Neuronal stem cell (in vitro differentiated cells): Measurements from ENCODE around the gene IL15RA.

Source experiments
- DNase-seq: peaks from one replicate; pipeline ENCODE4 v3.0.0-alpha.2; 2013; ENCODE audit warnings: low spot score
- H2AFZ ChIP-seq: one replicate; pipeline ENCODE4 v1.6.1; 2013; ENCODE audit warnings: mild to moderate bottlenecking, low read length, inconsistent platforms
- H2AK5ac ChIP-seq: 2 replicates; pipeline ENCODE4 v1.6.1; 2013; ENCODE audit warnings: low read depth, mild to moderate bottlenecking, inconsistent platforms, low read length, moderate library complexity, mixed read lengths
- H2BK120ac ChIP-seq: 2 replicates; pipeline ENCODE4 v1.6.1; 2013; ENCODE audit warnings: low read depth, mild to moderate bottlenecking, inconsistent platforms, low read length, moderate library complexity, mixed read lengths
- H2BK12ac ChIP-seq: one replicate; pipeline ENCODE4 v1.6.1; 2013; ENCODE audit warnings: low read length, inconsistent platforms
- H2BK15ac ChIP-seq: 2 replicates; pipeline ENCODE4 v1.6.1; 2013; ENCODE audit warnings: mild to moderate bottlenecking, low read length, inconsistent platforms, mixed read lengths
- H2BK5ac ChIP-seq: one replicate; pipeline ENCODE4 v1.6.1; 2013; ENCODE audit warnings: inconsistent platforms, mild to moderate bottlenecking, low read length, moderate library complexity
- H3K14ac ChIP-seq: one replicate; pipeline ENCODE4 v1.6.1; 2013; ENCODE audit warnings: low read length, inconsistent platforms
- H3K18ac ChIP-seq: 2 replicates; pipeline ENCODE4 v1.6.1; 2013; ENCODE audit warnings: low read length, inconsistent platforms
- H3K23ac ChIP-seq: 2 replicates; pipeline ENCODE4 v1.6.1; 2013; ENCODE audit warnings: low read depth, mild to moderate bottlenecking, mixed read lengths, low read length, inconsistent platforms; ENCODE audit not compliant: poor library complexity
- H3K27ac ChIP-seq: replicated peaks from 3 replicates; pipeline ENCODE4 v1.5.1; 2013; ENCODE audit warnings: low read length, inconsistent platforms
- H3K27me3 ChIP-seq, 3 experiments: 2 replicates each; pipeline ENCODE4 v1.6.1; 2013; ENCODE audit warnings: low read length in 3 of 3, mild to moderate bottlenecking in 2 of 3, inconsistent platforms in 1 of 3, low read depth in 1 of 3, mixed read lengths in 1 of 3, moderate library complexity in 1 of 3; ENCODE audit not compliant: control insufficient read depth in 3 of 3, insufficient read depth in 3 of 3
- H3K36me3 ChIP-seq, 2 donors: replicated peaks in 1 of 2; 2 replicates each; pipeline ENCODE4 v1.6.1; 2013; ENCODE audit warnings: low read length in 2 of 2; ENCODE audit not compliant: control insufficient read depth in 2 of 2, insufficient read depth in 2 of 2
- H3K4ac ChIP-seq: 2 replicates; pipeline ENCODE4 v1.6.1; 2013; ENCODE audit warnings: inconsistent platforms, mild to moderate bottlenecking, low read length, moderate library complexity
- H3K4me1 ChIP-seq, 2 donors: 1 replicate in 1 of 2; 2 replicates in 1 of 2; pipeline ENCODE4 v1.6.1; 2013; ENCODE audit warnings: low read length in 2 of 2, low read depth in 1 of 2; ENCODE audit not compliant: control insufficient read depth in 2 of 2, insufficient read depth in 1 of 2
- H3K4me2 ChIP-seq: one replicate; pipeline ENCODE4 v1.6.1; 2013; ENCODE audit warnings: mild to moderate bottlenecking, low read length, inconsistent platforms; ENCODE audit not compliant: insufficient read depth, poor library complexity, severe bottlenecking
- H3K4me3 ChIP-seq, 2 donors: 2 replicates each; pipeline ENCODE4 v1.5.1; 2013; ENCODE audit warnings: low read length in 2 of 2, mild to moderate bottlenecking in 2 of 2, inconsistent platforms in 1 of 2, moderate library complexity in 1 of 2
- H3K79me1 ChIP-seq: one replicate; pipeline ENCODE4 v1.6.1; 2013; ENCODE audit warnings: low read depth, mild to moderate bottlenecking, inconsistent platforms, low read length, moderate library complexity
- H3K9ac ChIP-seq: one replicate; pipeline ENCODE4 v1.6.1; 2013; ENCODE audit warnings: mild to moderate bottlenecking, low read depth, low read length, inconsistent platforms; ENCODE audit not compliant: poor library complexity
- H3K9me3 ChIP-seq, 2 donors: replicated peaks in 1 of 2; 2 replicates each; pipeline versions ENCODE3 to v1.6.1; 2013; ENCODE audit warnings: low read length in 2 of 2, mild to moderate bottlenecking in 2 of 2, inconsistent platforms in 1 of 2, low read depth in 1 of 2, mixed read lengths in 1 of 2, moderate library complexity in 1 of 2; ENCODE audit not compliant: control insufficient read depth in 2 of 2, insufficient read depth in 1 of 2
- H4K8ac ChIP-seq: one replicate; pipeline ENCODE4 v1.6.1; 2013; ENCODE audit warnings: low read depth, mild to moderate bottlenecking, inconsistent platforms, low read length, moderate library complexity
- H4K91ac ChIP-seq: one replicate; pipeline ENCODE4 v1.6.1; 2013; ENCODE audit warnings: low read length, low read depth, mild to moderate bottlenecking, inconsistent platforms; ENCODE audit not compliant: poor library complexity
- WGBS, 2 donors: extraction: QIAGEN DNeasy Blood & Tissue Kit; methylation state at CpG; one replicate each; pipeline ENCODE4 v1.1.7; 2013; ENCODE audit warnings: missing lambda C conversion rate in 2 of 2, mixed read lengths in 1 of 2; ENCODE audit not compliant: insufficient read length in 2 of 2, insufficient replicate concordance in 1 of 2; ENCODE audit errors: extremely low coverage in 2 of 2; 5-methylcytosine and 5-hydroxymethylcytosine counted together

The IL15RA gene

GRCh38 chr10:5933909-5934546 lies 43.3 kb downstream of the IL15RA start:
- Histone ChIP-seq H4K91ac (no peak overlapping the region), H3K18ac (no peak overlapping the region), H2BK12ac (no peak overlapping the region), H2AFZ (no peak overlapping the region), H3K23ac (no peak overlapping the region), H2BK5ac (no peak overlapping the region), H3K4ac (no peak overlapping the region), H3K36me3 (peaks cover 37 to 97% of the 10 kb centered on the region in 2 donors), H3K9me3 (peaks cover 0 to 2% of the 10 kb centered on the region in 2 donors), H3K27me3 (peaks cover 0 to 2% (median 0%) of the 10 kb centered on the region in 3 experiments), H3K9ac (no peak overlapping the region), H3K27ac (no peak overlapping the region), H2BK120ac (no peak overlapping the region), H2BK15ac (no peak overlapping the region), H3K4me1 (peaks cover 0 to 2% of the 10 kb centered on the region in 2 donors), H3K79me1 (no peaks in the 10 kb centered on the region), H4K8ac (no peak overlapping the region), H3K4me2 (no peak overlapping the region), H2AK5ac (no peak overlapping the region), H3K14ac (no peak overlapping the region), H3K4me3 (no peak overlapping the region)
- no peak for DNase-seq
- no CpG with 5 or more reads among the region's 14 CpGs for WGBS, 2 donors

GRCh38 chr10:5932345-5932744 lies 45.0 kb downstream of the IL15RA start:
- H3K36me3 ChIP-seq: peaks cover 33 to 97% of the 10 kb centered on the region in 2 donors
- H4K8ac ChIP-seq: no peak overlapping the region

DNA sequence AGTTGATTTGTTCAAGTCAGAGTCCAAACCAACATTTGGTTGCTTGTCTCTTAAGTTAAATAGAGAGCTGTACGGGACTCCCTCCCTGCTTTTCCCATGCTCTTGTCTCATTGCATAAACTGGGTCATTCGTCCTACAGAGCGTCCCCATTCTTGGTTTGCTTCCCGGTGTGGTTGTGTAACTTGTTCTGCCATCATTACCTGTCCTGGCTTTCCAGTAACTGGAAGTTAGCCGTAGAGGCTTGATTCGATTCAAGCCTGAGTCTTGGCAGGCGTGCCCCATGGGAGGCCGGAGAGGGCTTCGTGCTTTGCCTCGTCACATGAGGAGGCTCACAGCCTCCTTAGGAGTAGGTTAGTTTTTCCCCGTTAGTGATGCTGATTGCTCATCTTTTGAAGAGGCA lies 47.1 kb downstream of the IL15RA start:
- no CpG with 5 or more reads among the region's 11 CpGs for WGBS, 2 donors

More at GRCh38 chr10:5932345-5932744, 45.0 kb downstream of the IL15RA start:
- Histone ChIP-seq H3K23ac (no peak overlapping the region), H2BK5ac (no peak overlapping the region), H3K9me3 (peaks cover 0 to 2% of the 10 kb centered on the region in 2 donors), H3K14ac (no peak overlapping the region), H3K79me1 (peaks cover 1% of the 10 kb centered on the region), H3K9ac (no peak overlapping the region), H2BK15ac (no peak overlapping the region), H3K4me1 (peaks cover 0 to 2% of the 10 kb centered on the region in 2 donors), H3K4me2 (no peak overlapping the region), H3K18ac (no peak overlapping the region), H3K4ac (no peak overlapping the region), H2BK120ac (no peak overlapping the region), H3K27ac (no peak overlapping the region), H2BK12ac (no peak overlapping the region), H4K91ac (no peak overlapping the region), H2AK5ac (no peak overlapping the region), H3K4me3 (no peak overlapping the region), H3K27me3 (peaks cover 0 to 2% (median 0%) of the 10 kb centered on the region in 3 experiments), H2AFZ (no peak overlapping the region)
- no CpG with 5 or more reads among the region's 5 CpGs for WGBS, 2 donors
- DNase-seq: no peak

GRCh38 chr10:5929442-5929841 lies 47.9 kb downstream of the IL15RA start:
- no peak overlapping the region for H3K14ac ChIP-seq
- WGBS, 2 donors: no CpG with 5 or more reads among the region's 8 CpGs
- H3K18ac ChIP-seq: no peak overlapping the region
- H2AFZ ChIP-seq: no peak overlapping the region
- no peaks in the 10 kb centered on the region for H3K4me1 ChIP-seq
- H4K91ac ChIP-seq: no peak overlapping the region
- H3K4me3 ChIP-seq: no peak overlapping the region
- H3K79me1 ChIP-seq: peaks cover 1% of the 10 kb centered on the region
- H3K9ac ChIP-seq: no peak overlapping the region
- peaks cover 24 to 96% of the 10 kb centered on the region in 2 donors for H3K36me3 ChIP-seq
- DNase-seq: no peak
- H2AK5ac ChIP-seq: no peak overlapping the region
- no peak overlapping the region for H3K23ac ChIP-seq
- no peaks in the 10 kb centered on the region for H3K9me3 ChIP-seq
- H3K4ac ChIP-seq: no peak overlapping the region
- H2BK15ac ChIP-seq: no peak overlapping the region
- H2BK120ac ChIP-seq: no peak overlapping the region
- H3K27me3 ChIP-seq: peaks cover 0 to 2% (median 0%) of the 10 kb centered on the region in 3 experiments
- no peak overlapping the region for H2BK5ac ChIP-seq
- no peak overlapping the region for H3K4me2 ChIP-seq
- H4K8ac ChIP-seq: no peak overlapping the region
- H3K27ac ChIP-seq: no peak overlapping the region
- H2BK12ac ChIP-seq: no peak overlapping the region

More for the DNA sequence above, 47.1 kb downstream of the IL15RA start:
- no peak overlapping the region for H3K18ac ChIP-seq
- no peak overlapping the region for H2BK5ac ChIP-seq
- H3K4me1 ChIP-seq: no peaks in the 10 kb centered on the region
- no peak overlapping the region for H2AK5ac ChIP-seq
- no peak overlapping the region for H3K4ac ChIP-seq
- no peak overlapping the region for H3K14ac ChIP-seq
- no peak overlapping the region for H3K9ac ChIP-seq
- H3K36me3 ChIP-seq: peaks cover 25 to 95% of the 10 kb centered on the region in 2 donors
- H3K79me1 ChIP-seq: peaks cover 1% of the 10 kb centered on the region
- peaks cover 0 to 2% (median 0%) of the 10 kb centered on the region in 3 experiments for H3K27me3 ChIP-seq
- no peak overlapping the region for H4K8ac ChIP-seq
- H3K4me2 ChIP-seq: no peak overlapping the region
- H4K91ac ChIP-seq: no peak overlapping the region
- H3K9me3 ChIP-seq: no peaks in the 10 kb centered on the region
- H2BK12ac ChIP-seq: no peak overlapping the region
- no peak overlapping the region for H3K27ac ChIP-seq
- H3K4me3 ChIP-seq: no peak overlapping the region
- no peak for DNase-seq
- no peak overlapping the region for H2AFZ ChIP-seq
- no peak overlapping the region for H3K23ac ChIP-seq
- H2BK15ac ChIP-seq: no peak overlapping the region
- H2BK120ac ChIP-seq: no peak overlapping the region
